Neuronal stem cell (in vitro differentiated cells): Measurements from ENCODE around the gene VGF.

ENCODE experiments used
- DNase-seq: peaks from one replicate; pipeline ENCODE4 v3.0.0-alpha.2; 2013; ENCODE audit warnings: low spot score
- H2AFZ ChIP-seq: one replicate; pipeline ENCODE4 v1.6.1; 2013; ENCODE audit warnings: mild to moderate bottlenecking, low read length, inconsistent platforms
- H2AK5ac ChIP-seq: 2 replicates; pipeline ENCODE4 v1.6.1; 2013; ENCODE audit warnings: low read depth, mild to moderate bottlenecking, inconsistent platforms, low read length, moderate library complexity, mixed read lengths
- H2BK120ac ChIP-seq: 2 replicates; pipeline ENCODE4 v1.6.1; 2013; ENCODE audit warnings: low read depth, mild to moderate bottlenecking, inconsistent platforms, low read length, moderate library complexity, mixed read lengths
- H2BK12ac ChIP-seq: one replicate; pipeline ENCODE4 v1.6.1; 2013; ENCODE audit warnings: low read length, inconsistent platforms
- H2BK15ac ChIP-seq: 2 replicates; pipeline ENCODE4 v1.6.1; 2013; ENCODE audit warnings: mild to moderate bottlenecking, low read length, inconsistent platforms, mixed read lengths
- H2BK5ac ChIP-seq: one replicate; pipeline ENCODE4 v1.6.1; 2013; ENCODE audit warnings: inconsistent platforms, mild to moderate bottlenecking, low read length, moderate library complexity
- H3K14ac ChIP-seq: one replicate; pipeline ENCODE4 v1.6.1; 2013; ENCODE audit warnings: low read length, inconsistent platforms
- H3K18ac ChIP-seq: 2 replicates; pipeline ENCODE4 v1.6.1; 2013; ENCODE audit warnings: low read length, inconsistent platforms
- H3K23ac ChIP-seq: 2 replicates; pipeline ENCODE4 v1.6.1; 2013; ENCODE audit warnings: low read depth, mild to moderate bottlenecking, mixed read lengths, low read length, inconsistent platforms; ENCODE audit not compliant: poor library complexity
- H3K27ac ChIP-seq: replicated peaks from 3 replicates; pipeline ENCODE4 v1.5.1; 2013; ENCODE audit warnings: low read length, inconsistent platforms
- H3K27me3 ChIP-seq, 3 experiments: 2 replicates each; pipeline ENCODE4 v1.6.1; 2013; ENCODE audit warnings: low read length in 3 of 3, mild to moderate bottlenecking in 2 of 3, inconsistent platforms in 1 of 3, low read depth in 1 of 3, mixed read lengths in 1 of 3, moderate library complexity in 1 of 3; ENCODE audit not compliant: control insufficient read depth in 3 of 3, insufficient read depth in 3 of 3
- H3K36me3 ChIP-seq, 2 donors: replicated peaks in 1 of 2; 2 replicates each; pipeline ENCODE4 v1.6.1; 2013; ENCODE audit warnings: low read length in 2 of 2; ENCODE audit not compliant: control insufficient read depth in 2 of 2, insufficient read depth in 2 of 2
- H3K4ac ChIP-seq: 2 replicates; pipeline ENCODE4 v1.6.1; 2013; ENCODE audit warnings: inconsistent platforms, mild to moderate bottlenecking, low read length, moderate library complexity
- H3K4me1 ChIP-seq, 2 donors: 1 replicate in 1 of 2; 2 replicates in 1 of 2; pipeline ENCODE4 v1.6.1; 2013; ENCODE audit warnings: low read length in 2 of 2, low read depth in 1 of 2; ENCODE audit not compliant: control insufficient read depth in 2 of 2, insufficient read depth in 1 of 2
- H3K4me2 ChIP-seq: one replicate; pipeline ENCODE4 v1.6.1; 2013; ENCODE audit warnings: mild to moderate bottlenecking, low read length, inconsistent platforms; ENCODE audit not compliant: insufficient read depth, poor library complexity, severe bottlenecking
- H3K4me3 ChIP-seq, 2 donors: 2 replicates each; pipeline ENCODE4 v1.5.1; 2013; ENCODE audit warnings: low read length in 2 of 2, mild to moderate bottlenecking in 2 of 2, inconsistent platforms in 1 of 2, moderate library complexity in 1 of 2
- H3K79me1 ChIP-seq: one replicate; pipeline ENCODE4 v1.6.1; 2013; ENCODE audit warnings: low read depth, mild to moderate bottlenecking, inconsistent platforms, low read length, moderate library complexity
- H3K9ac ChIP-seq: one replicate; pipeline ENCODE4 v1.6.1; 2013; ENCODE audit warnings: mild to moderate bottlenecking, low read depth, low read length, inconsistent platforms; ENCODE audit not compliant: poor library complexity
- H3K9me3 ChIP-seq, 2 donors: replicated peaks in 1 of 2; 2 replicates each; pipeline versions ENCODE3 to v1.6.1; 2013; ENCODE audit warnings: low read length in 2 of 2, mild to moderate bottlenecking in 2 of 2, inconsistent platforms in 1 of 2, low read depth in 1 of 2, mixed read lengths in 1 of 2, moderate library complexity in 1 of 2; ENCODE audit not compliant: control insufficient read depth in 2 of 2, insufficient read depth in 1 of 2
- H4K8ac ChIP-seq: one replicate; pipeline ENCODE4 v1.6.1; 2013; ENCODE audit warnings: low read depth, mild to moderate bottlenecking, inconsistent platforms, low read length, moderate library complexity
- H4K91ac ChIP-seq: one replicate; pipeline ENCODE4 v1.6.1; 2013; ENCODE audit warnings: low read length, low read depth, mild to moderate bottlenecking, inconsistent platforms; ENCODE audit not compliant: poor library complexity
- WGBS, 2 donors: extraction: QIAGEN DNeasy Blood & Tissue Kit; methylation state at CpG; one replicate each; pipeline ENCODE4 v1.1.7; 2013; ENCODE audit warnings: missing lambda C conversion rate in 2 of 2, mixed read lengths in 1 of 2; ENCODE audit not compliant: insufficient read length in 2 of 2, insufficient replicate concordance in 1 of 2; ENCODE audit errors: extremely low coverage in 2 of 2; 5-methylcytosine and 5-hydroxymethylcytosine counted together

The VGF gene

GRCh38 chr7:101129603-101130117 lies 35.7 kb downstream of the VGF start:
- WGBS, 2 donors: no CpG with 5 or more reads among the region's 3 CpGs
- no peak overlapping the region for H4K91ac ChIP-seq
- H2AFZ ChIP-seq: no peak overlapping the region
- H2BK15ac ChIP-seq: no peak overlapping the region
- no peaks in the 10 kb centered on the region for H3K9me3 ChIP-seq
- H2BK12ac ChIP-seq: no peak overlapping the region
- no peak overlapping the region for H2BK5ac ChIP-seq
- no peak overlapping the region for H3K14ac ChIP-seq
- no peaks in the 10 kb centered on the region for H3K36me3 ChIP-seq
- H3K27me3 ChIP-seq: peaks cover 0 to 4% (median 0%) of the 10 kb centered on the region in 3 experiments
- H3K9ac ChIP-seq: no peak overlapping the region
- no peak overlapping the region for H3K18ac ChIP-seq
- H2BK120ac ChIP-seq: no peak overlapping the region
- H3K4ac ChIP-seq: no peak overlapping the region
- H3K4me3 ChIP-seq: no peak overlapping the region
- DNase-seq: no peak
- no peak overlapping the region for H3K4me2 ChIP-seq
- H3K79me1 ChIP-seq: no peaks in the 10 kb centered on the region
- H3K27ac ChIP-seq: no peak overlapping the region
- H2AK5ac ChIP-seq: no peak overlapping the region
- no peak overlapping the region for H3K23ac ChIP-seq
- no peak overlapping the region for H4K8ac ChIP-seq
- H3K4me1 ChIP-seq: peaks cover 19 to 26% of the 10 kb centered on the region in 2 donors

DNA sequence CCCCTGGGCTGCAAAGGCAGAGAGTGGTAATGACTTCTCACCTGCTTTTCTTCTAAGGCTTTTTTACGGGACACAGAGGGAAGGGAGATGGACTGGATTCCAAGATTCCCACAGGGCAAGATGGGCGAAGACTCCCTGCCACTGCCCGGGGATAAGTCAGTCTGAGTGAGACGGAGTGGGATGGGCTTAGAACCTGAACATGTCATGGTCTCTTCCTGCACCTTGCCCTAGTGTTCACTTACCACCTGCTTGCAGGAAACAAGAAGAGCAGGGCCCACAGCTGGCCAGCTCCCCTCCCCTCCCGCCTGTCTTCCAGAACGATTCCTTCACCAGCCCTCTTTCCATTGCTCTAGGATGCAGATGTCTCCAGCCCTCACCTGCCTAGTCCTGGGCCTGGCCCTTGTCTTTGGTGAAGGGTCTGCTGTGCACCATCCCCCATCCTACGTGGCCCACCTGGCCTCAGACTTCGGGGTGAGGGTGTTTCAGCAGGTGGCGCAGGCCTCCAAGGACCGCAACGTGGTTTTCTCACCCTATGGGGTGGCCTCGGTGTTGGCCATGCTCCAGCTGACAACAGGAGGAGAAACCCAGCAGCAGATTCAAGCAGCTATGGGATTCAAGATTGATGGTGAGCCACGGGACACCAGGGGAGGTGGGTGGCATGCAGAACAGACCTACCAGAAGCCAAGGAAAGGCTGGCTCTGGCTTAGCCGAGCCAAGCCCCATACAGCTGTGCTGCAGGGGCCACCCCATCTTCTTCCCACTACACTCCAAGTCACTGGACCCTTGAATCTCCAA lies 37.1 kb downstream of the VGF start:
- peaks cover 11 to 20% of the 10 kb centered on the region in 2 donors for H3K4me1 ChIP-seq
- no peak overlapping the region for H4K8ac ChIP-seq
- H3K79me1 ChIP-seq: no peaks in the 10 kb centered on the region
- no peaks in the 10 kb centered on the region for H3K9me3 ChIP-seq
- no peak overlapping the region for H2AFZ ChIP-seq
- no peak overlapping the region for H2BK5ac ChIP-seq
- H2AK5ac ChIP-seq: peak overlapping the region; percentile 88
- H3K4me2 ChIP-seq: no peak overlapping the region
- no peak overlapping the region for H2BK120ac ChIP-seq
- DNase-seq: no peak
- H4K91ac ChIP-seq: no peak overlapping the region
- H3K4ac ChIP-seq: no peak overlapping the region
- H2BK12ac ChIP-seq: peak overlapping the region; percentile 65
- WGBS, 2 donors: no CpG with 5 or more reads among the region's 14 CpGs
- H3K23ac ChIP-seq: no peak overlapping the region
- H3K18ac ChIP-seq: peak overlapping the region; percentile 86
- peak overlapping the region; percentile 55 for H2BK15ac ChIP-seq
- H3K36me3 ChIP-seq: no peaks in the 10 kb centered on the region
- H3K27ac ChIP-seq: no peak overlapping the region
- H3K14ac ChIP-seq: no peak overlapping the region
- peak overlapping the region; percentile 82 for H3K9ac ChIP-seq
- H3K4me3 ChIP-seq: peak overlapping the region in 1 of 2 donors; percentile 12
- peaks cover 0 to 4% (median 0%) of the 10 kb centered on the region in 3 experiments for H3K27me3 ChIP-seq

GRCh38 chr7:101127460-101128039 lies 37.8 kb downstream of the VGF start:
- no peak overlapping the region for H2BK15ac ChIP-seq
- no peak overlapping the region for H2BK120ac ChIP-seq
- H3K23ac ChIP-seq: no peak overlapping the region
- peaks cover 0 to 4% (median 0%) of the 10 kb centered on the region in 3 experiments for H3K27me3 ChIP-seq
- no peak overlapping the region for H2BK12ac ChIP-seq
- H2AK5ac ChIP-seq: peak overlapping the region; percentile 77
- no peak overlapping the region for H4K8ac ChIP-seq
- no peak overlapping the region for H3K27ac ChIP-seq
- no CpG with 5 or more reads among the region's 3 CpGs for WGBS, 2 donors
- no peak overlapping the region for H3K18ac ChIP-seq
- H3K4me1 ChIP-seq: peaks cover 11 to 22% of the 10 kb centered on the region in 2 donors
- H3K79me1 ChIP-seq: no peaks in the 10 kb centered on the region
- H2AFZ ChIP-seq: peak overlapping the region; percentile 80
- H3K9me3 ChIP-seq: no peaks in the 10 kb centered on the region
- H4K91ac ChIP-seq: no peak overlapping the region
- peak overlapping the region; percentile 33 to 56 for H3K4me3 ChIP-seq
- DNase-seq: no peak
- H3K9ac ChIP-seq: no peak overlapping the region
- no peak overlapping the region for H3K14ac ChIP-seq
- H3K4me2 ChIP-seq: peak overlapping the region; percentile 35
- no peak overlapping the region for H2BK5ac ChIP-seq
- no peak overlapping the region for H3K4ac ChIP-seq
- no peaks in the 10 kb centered on the region for H3K36me3 ChIP-seq
